SW 1271 (cell line): Measurements from ENCODE around the gene DDX28.

Experiments used
- DNase-seq, 2 experiments: peaks; one replicate each; lab custom pipeline; 2025; lab: John Stamatoyannopoulos, UW

Gene DDX28, protein sequence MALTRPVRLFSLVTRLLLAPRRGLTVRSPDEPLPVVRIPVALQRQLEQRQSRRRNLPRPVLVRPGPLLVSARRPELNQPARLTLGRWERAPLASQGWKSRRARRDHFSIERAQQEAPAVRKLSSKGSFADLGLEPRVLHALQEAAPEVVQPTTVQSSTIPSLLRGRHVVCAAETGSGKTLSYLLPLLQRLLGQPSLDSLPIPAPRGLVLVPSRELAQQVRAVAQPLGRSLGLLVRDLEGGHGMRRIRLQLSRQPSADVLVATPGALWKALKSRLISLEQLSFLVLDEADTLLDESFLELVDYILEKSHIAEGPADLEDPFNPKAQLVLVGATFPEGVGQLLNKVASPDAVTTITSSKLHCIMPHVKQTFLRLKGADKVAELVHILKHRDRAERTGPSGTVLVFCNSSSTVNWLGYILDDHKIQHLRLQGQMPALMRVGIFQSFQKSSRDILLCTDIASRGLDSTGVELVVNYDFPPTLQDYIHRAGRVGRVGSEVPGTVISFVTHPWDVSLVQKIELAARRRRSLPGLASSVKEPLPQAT

DNA sequence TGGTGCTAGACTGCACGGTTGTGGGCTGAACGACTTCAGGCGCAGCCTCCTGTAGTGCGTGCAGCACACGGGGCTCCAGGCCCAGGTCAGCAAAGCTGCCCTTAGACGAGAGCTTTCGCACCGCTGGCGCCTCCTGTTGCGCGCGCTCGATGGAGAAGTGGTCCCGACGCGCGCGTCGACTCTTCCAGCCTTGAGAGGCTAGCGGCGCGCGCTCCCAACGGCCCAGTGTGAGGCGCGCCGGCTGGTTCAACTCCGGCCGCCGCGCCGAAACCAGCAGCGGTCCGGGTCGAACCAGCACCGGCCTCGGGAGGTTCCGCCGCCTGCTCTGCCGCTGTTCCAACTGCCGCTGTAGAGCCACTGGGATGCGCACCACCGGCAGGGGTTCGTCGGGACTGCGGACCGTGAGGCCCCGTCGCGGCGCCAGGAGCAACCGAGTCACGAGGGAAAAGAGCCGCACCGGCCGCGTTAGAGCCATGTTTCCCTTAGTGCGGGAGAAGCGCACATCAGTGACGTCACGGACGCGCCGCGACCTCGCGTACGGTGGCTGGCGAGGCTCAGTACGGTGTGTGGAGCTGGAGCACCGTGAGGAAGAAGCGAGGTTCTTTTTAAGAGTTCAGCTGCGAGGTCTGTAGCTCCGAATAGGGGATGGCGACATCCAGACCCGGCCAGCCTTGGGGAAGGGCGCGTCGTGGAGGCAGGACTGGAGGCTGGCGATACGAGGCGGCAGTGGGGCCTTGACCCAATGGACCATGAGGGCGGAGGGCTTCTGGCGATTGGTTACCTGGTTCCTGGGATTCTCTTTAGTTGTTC, at the start of gene DDX28, which contains the start of gene DUS2:
Gene DDX28, minus strand, starts transcription at position 505 of the 810 bp plus-strand sequence. Its CDS starts 30 bp downstream, at position 475.
Gene DUS2, plus strand, starts transcription at position 557 of the 810 bp plus-strand sequence. CDS start 14,740 bp downstream, outside the sequence.
- peak; percentile 68 to 77 for DNase-seq

DNA sequence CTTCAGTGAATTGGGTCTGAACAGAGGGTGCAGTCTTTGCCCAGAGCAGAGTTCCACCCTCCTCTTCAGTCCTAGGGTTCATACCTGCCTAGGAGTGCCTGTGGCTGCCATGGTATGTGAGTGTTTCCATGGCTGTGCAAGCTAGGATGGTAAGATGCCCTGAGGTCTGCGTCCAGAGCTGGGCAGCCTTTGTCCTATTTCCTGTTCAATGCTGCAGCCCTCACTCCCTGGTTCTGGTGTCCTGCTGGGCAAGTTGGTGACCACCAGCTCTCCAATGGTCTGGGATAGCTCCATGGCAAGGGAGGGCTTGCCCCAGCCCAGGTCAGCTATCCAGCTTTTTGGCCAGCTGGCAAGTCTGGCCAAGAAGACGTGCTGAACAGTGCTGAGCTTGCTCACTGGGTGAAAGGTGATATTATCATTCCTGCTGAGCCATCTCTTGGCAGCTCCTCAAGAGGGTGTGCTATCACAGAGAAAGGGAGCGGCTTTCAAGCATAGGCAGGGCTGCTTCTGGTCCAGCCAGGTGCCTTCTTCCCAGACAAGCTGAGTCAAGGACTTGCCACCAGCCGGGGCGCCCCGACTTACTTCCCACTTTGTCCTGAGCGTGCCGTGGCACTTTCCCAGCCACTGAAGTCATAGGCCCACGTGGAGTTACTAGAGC, 49.1 kb upstream of the DDX28 start:
- DNase-seq = no peak

DNA sequence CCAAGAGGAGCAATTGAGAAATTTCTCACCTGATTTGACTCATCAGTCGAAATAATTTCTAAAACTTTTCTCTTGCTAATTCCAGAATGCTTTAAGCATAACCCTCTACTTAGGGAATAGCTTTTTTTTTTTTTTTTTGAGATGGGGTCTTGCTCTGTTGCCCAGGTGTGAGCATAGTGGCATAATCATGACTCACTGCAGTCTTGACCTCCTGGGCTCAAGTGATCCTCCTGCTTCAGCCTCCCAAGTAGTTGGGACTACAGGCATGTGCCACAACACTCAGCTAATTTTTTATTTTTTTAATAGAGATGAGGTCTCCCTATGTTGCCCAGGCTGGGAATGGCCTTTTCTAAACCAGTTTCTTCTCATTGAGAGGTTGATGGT, 48.5 kb upstream of the DDX28 start:
- DNase-seq = no peak

DNA sequence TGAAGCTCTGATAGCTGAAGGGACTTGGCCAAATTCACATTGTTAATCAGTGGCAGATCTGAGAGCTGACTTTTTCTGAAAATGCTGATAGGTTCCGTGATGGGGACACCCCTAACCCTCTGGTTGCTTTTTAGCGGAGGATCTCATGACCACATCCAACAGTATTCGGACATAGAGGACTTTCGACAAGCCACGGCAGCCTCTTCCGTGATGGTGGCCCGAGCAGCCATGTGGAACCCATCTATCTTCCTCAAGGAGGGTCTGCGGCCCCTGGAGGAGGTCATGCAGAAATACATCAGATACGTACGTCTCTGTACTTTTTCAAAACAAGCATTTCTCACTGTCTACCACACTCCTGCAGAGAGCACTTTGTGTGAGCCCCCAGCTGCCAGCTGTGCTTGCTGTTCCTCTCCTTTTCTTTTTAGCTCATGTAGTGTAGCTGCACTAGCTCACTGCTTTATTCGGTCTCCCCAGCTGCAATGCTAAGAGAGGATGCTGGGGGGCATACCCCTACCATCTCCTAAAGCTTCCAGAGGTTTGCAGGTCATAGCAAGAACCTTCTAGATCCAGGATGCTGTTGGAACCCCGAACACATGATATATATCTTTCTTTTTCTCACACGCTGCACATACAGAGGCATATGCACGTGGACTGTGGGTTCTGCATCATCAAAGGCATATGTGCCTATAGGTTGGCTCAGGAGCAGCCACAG, 47.9 kb upstream of the DDX28 start:
- DNase-seq = no peak

DNA sequence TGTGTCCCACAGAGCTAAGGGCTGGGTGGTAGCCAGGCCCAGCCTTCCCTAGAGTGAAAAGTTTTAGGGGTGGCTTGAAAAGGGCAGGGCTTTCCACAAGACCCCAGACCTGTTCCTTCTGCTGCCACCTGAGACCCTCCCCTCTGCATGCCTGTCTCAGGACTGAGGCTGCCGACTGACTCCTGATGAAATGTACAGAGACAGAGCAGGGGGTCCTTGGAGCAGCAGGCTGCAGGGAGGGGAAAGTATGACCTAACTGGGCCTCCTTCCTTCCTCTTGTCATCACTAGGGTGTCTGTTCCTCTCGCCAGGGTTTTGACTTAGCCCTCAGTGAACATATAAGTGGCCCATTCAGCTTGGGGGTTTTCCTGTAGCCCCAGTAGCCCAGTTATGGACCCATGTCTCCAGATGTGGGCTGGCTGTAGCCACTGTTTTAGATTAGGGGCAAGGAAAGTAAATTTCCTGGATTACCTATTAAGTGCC, 47.3 kb upstream of the DDX28 start:
- DNase-seq = no peak

DNA sequence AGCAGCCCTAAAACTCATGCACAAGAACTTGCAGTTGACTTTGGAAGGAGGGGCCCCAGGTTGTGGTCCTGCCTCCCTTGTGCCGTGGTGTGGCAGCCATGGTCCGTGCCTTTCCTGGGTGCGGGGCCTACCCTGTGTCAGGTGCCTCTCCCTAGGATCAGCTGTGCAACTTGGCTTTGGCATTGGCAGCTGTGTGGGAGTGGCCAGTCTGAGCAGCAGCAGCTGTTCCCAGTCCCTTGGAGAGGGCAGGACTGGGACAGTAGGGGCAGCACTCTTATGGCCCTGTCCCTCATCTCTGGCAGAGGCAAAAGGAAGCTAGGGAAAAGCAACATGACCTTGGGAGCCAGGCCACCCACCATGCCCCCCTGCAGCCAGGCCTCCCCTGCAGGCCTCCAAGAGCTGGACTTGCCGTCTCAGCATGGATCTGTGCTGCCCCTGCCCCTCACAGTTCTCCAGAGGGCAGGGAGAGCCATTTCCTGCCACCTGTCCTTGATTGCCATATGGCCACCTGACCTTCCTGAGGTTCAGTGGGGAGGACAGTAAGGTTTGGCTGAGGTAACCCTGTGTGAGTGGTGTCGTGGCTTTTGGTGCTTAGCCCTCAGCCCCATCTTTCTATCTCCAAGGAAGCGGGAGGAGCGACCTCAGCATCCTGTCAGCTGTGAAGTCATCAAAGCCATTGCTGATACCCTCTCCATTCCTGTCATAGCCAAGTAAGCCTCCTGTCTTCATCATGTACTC, 46.6 kb upstream of the DDX28 start:
- DNase-seq = no peak

DNA sequence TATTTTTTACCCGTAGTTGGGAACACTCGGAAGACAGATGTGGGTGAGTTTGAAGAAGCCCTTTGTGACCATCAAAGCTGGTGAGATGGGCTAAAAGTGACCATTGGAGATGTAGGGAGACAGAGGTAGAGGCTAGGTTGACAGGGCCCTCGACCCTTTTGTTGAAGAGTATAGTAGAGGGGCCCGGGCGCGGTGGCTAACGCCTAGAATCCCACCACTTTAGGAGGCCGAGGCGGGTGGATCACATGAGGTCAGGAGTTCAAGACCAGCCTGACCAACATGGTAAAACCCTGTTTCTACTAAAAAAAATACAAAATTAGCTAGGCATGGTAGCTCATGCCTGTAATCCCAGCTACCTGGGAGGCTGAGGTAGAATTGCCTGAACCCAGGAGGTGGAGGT, 45.9 kb upstream of the DDX28 start:
- no peak for DNase-seq

DNA sequence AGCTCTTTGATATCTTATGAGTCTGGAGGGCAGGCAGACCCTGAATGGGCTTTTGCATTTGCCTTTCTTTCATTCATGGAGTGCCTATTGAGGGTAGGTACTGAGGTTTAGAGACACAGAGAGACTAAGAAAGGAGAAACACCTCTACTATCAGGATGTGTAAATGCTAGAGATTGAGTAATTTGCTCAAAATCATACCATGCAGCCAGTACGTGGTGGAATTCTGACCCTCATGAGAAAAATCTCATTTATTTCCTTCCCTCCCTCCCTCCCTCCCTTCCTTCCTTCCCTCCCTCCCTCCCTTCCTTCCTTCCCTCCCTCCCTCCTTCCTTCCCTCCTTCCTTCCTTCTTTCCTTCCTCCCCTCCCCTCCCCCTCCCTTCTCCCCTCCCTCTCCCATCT, 43.7 kb upstream of the DDX28 start:
- DNase-seq = no peak

DNA sequence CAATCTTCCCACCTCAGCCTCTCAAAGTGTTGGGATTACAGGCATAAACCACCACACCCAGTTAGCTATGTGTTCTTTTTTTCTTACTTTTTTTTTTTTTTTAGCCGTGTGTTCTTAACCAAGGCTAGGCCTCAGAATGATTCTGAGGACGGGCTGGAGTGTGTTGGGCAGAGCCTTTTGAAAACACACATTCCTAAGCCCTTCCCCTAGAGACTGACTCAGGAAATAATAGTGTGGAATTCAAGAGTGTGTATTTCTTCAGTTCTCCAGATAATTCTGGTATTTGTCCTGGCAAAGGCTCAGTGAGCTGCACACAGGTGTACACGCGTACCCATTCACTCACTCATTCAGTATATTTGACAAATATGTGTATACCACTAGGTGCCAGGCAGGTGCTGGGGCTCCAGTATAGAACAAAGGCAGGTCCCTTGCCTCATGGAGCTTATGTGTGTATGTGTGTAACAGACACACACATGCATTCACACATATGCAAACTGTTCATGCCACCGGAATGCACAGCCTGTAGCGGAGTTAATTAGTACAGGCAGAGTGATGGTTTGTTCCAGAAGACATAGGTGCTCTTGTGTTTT, 42.8 kb upstream of the DDX28 start:
- DNase-seq = no peak

DNA sequence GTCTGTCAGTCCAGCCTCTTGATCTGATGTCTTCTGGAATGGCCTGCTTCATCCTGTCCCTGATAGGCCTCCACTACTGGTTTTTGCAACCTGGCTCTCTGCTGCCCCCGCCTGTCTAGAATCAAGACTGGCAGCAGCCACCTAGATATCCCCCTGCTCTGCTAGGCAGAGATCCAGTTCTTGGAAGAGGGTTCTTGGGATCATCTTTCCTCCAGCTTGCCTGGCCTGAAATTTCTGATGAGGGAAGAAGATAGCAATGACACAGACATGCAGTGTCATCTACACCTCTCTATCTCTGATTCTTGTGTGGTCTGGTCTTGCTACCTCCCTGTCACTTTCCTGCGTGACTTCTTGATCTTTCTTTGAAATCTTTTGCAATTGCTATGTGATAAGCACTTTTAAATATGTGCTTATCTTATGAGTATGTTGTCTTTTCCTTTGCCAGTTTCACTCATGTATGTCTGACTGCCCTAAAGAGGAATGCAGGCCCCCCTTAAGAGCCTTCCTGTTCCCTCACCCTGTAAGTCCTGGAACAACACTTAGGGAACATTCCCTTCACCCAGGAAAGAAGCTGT, 41.8 kb upstream of the DDX28 start:
- DNase-seq = peak in 1 of 2 experiments; percentile 43

DNA sequence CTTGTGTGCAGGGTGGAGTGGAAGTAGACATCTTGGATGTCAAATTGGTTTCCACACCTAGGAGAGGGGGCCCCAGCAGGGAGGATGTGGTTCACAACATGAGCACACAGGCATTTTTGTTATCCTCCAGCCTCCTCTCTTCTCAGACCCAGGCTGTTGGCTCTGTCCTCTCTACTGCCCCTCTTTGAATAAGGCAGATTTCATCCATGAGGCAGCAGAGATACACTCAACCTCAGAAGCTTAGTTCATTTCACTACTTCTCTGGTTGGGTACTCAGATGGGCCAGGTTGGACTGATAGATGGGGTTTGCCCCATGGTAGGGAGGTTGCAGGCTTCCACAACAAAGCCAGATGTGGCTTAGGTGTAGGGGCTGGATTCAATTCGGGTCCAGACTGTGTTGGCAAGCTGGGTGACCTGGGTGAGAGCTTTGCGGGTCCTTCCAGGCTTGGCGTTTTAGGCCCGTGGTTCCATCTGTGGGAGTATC, 39.9 kb upstream of the DDX28 start:
- no peak for DNase-seq

DNA sequence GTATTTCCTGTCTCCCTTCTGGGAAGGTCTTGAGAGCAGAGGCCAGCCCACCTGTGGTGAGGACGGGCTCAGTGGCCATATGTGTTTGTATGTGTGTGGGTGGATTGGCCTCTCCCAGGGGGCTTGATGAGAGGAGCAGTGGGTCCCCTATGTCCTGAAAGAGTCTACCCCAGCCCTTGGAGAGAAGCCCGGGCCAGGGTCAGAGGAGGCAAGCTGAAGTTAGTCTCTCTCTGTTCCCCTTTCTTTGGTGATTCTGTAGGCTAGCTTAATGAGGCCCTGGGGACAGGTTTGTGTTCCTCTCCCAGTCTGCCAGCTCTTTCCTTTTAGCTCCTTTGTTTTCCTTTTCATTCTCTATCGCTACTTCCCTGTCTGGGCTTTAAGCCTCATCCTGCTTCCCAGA, 38.4 kb upstream of the DDX28 start:
- DNase-seq = no peak

DNA sequence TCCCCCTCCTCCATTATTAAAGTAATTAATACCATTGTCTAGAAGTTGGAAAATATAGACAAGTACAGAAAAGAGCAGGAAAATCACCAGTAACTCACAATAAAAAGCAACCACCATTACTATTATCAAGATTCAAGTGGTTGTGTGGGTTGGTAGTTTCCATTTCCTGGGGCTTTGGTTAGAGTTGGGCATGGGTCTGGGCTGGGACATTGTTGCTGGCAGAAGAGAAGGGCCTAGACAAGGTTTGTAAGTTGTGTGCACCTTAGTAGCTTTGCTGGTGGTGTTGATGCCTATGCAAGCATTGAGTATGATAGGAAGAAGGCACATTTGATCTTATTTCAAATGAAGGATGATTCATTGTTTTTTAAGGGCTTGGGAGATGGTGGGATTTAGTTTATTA, 36.8 kb upstream of the DDX28 start:
- DNase-seq = no peak

DNA sequence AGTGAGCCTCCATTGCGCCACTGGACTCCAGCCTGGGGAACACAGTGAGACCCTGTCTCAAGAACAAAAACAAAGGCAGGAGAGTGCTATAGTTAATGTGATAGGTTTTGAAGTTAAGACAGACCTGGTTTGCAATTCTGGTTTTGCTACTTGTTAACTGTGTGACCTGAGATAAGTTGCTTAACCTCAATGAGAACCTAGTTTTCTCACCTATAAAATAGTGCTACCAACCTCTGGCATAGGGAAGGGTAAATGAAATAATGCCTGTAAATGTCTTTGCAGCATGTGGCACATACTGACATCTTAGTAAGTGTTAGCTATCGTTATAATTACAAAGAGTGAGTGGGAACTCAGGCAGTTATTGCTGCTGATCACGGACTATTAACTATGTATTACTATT, 32.4 kb upstream of the DDX28 start:
- DNase-seq = no peak

DNA sequence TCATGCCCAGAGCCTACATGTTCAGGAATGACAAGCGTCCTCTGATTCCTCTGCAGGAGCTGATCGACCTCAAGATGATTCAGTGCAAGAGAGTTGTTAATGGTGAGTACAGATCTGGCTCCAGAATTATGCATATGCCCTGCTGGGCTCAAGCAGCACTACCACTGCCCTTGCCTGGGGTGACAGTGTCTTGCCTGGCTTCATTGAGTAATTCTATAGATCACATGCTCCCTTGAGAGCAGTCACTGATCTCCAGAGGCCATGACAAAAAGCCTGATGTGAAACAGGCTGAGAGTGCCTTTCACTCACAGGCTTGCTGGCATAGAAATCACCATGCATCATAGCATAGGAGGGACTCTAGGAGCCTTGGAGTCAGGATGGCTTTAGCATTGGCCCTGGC, 26.4 kb upstream of the DDX28 start:
- DNase-seq = no peak

DNA sequence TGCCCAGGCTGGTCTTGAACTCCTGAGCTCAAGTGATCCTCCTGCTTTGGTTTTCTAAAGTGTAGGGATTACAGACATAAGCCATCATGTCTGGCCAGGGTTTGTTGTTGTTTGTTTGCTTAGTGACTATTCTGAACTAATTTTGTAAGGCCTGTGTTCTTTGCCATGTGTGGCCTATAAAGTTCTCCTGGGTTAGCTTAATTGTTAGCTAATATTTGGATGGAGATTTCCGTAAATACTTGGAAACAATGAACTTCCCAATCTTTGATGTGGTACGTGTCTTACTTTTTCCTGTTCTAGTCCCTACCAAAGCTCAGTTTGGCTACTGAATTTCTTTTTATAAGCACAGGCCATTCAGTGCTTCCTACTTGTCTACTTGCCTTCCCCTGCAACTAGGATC, 25.0 kb upstream of the DDX28 start:
- no peak for DNase-seq

DNA sequence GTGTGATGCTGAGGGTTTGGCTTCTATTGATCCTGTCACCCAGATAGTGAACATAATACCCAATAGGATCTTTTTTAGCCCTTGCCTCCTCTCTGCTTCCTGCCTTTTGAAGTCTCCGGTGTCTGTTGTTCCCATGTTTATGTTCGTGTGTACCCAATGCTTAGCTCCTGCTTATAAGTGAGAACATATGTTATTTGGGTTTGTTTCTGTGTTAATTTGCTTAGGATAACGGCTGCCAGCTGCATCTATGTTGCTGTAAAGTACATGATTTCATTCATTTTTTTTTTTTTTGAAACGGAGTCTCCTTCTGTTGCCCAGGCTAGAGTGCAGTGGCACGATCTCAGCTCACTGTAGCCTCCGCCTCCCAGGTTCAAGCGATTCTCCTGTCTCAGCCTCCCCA, 23.1 kb upstream of the DDX28 start:
- no peak for DNase-seq

DNA sequence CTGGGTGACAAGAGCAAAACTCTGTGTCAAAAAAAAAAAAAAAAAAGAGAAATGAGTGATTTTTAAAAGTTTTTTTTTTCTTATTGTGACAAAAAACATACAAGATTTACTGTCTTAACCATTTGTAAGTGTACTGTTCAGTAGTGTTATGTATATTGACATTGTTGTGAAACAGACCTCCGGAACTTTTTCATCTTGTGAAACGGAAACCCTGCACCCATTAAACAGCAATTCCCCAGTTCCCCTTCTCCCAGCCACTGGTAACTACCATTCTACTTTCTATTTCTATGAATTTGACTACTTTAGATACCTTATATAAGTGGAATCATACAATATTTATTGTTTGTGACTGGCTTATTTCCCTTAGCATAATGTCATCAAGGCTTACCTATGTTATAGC, 18.8 kb upstream of the DDX28 start:
- DNase-seq = no peak

DNA sequence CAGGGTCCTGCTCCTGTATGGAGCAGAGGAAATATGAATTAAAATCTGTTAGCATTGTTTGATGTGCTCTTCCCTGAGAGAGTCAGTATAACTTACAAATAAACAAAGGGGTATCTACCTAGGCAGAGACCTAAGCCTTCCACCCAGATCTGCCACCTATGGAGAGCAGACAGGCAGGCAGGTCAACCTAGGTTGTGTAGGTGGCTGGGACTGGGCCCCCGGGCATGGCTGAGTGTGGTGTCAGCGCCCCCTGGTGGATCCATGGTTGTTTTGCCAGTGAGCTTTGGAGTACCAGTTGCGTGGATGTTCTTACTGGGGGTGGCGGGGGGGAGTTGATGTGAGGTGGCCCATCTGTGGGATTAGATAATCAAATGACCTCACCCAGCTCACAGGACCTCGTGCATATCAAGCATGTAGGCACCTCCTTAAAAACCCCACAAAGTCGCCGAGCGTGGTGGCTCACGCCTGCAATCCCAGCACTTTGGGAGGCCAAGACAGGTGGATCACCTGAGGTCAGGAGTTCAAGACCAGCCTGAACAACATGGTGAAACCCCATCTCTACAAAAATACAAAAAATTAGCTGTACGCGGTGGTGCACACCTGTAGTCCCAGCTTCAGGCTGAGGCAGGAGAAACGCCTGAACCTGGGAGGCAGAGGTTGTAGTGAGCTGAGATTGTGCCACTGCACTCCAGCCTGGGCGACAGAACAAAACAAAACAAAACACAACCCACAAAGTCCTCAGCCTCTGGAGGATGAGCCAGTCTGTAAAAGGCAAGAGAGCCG, 17.7 kb upstream of the DDX28 start:
- peak in 1 of 2 experiments; percentile 67 for DNase-seq
